H1 (cell line): ENCODE data around the gene PPP1R13B. TPM values are rescaled to one million over a fixed set of nuclear protein-coding genes. Genes with fewer than 3 reads are reported as not detected.

ENCODE experiments used
- CTCF ChIA-PET: fragments of 300-600 bp; sonication (Branson Sonifier 250); formaldehyde crosslinking; loops from one replicate; lab custom pipeline; 2021; ENCODE audit not compliant: partially characterized antibody; lab: Charles Lee
- POLR2A ChIA-PET: fragments of 300-600 bp; sonication (Branson Sonifier 250); formaldehyde crosslinking; loops from one replicate; lab custom pipeline; 2021; ENCODE audit warnings: inconsistent platforms; ENCODE audit not compliant: partially characterized antibody; lab: Charles Lee
- DNase-seq, 2 experiments: peaks; one replicate each; pipeline versions ENCODE4 v3.0.0 to v3.0.0-alpha.2; 2010 to 2022; ENCODE audit warnings: low spot score in 2 of 2, low read depth in 1 of 2, mixed read lengths in 1 of 2
- FAIRE-seq: peaks from 2 replicates; lab custom pipeline; 2011; peaks lifted over from hg19 to GRCh38; lab: Jason Lieb, UNC
- H2AFZ ChIP-seq: 2 replicates; pipeline ENCODE4 v1.8.1; 2012; ENCODE audit warnings: low read length, inconsistent platforms
- H2AK5ac ChIP-seq: 2 replicates; pipeline ENCODE4 v1.6.1; 2013; ENCODE audit warnings: low read depth, low read length
- H2BK120ac ChIP-seq: replicated peaks from 2 replicates; pipeline ENCODE3; 2013; ENCODE audit warnings: low read depth, low read length, inconsistent platforms
- H2BK12ac ChIP-seq: 2 replicates; pipeline ENCODE4 v1.6.1; 2013; ENCODE audit warnings: low read depth, low read length
- H2BK15ac ChIP-seq: 2 replicates; pipeline ENCODE4 v1.6.1; 2013; ENCODE audit warnings: low read length
- H2BK20ac ChIP-seq: 2 replicates; pipeline ENCODE4 v1.6.1; 2013; ENCODE audit warnings: low read length
- H2BK5ac ChIP-seq: 2 replicates; pipeline ENCODE4 v1.6.1; 2013; ENCODE audit warnings: low read depth, low read length
- H3K14ac ChIP-seq: 2 replicates; pipeline ENCODE4 v1.6.1; 2013; ENCODE audit warnings: inconsistent platforms; ENCODE audit not compliant: insufficient read length
- H3K18ac ChIP-seq: 2 replicates; pipeline ENCODE4 v1.6.1; 2013; ENCODE audit warnings: low read length; ENCODE audit errors: extremely low read depth
- H3K23ac ChIP-seq: 2 replicates; pipeline ENCODE4 v1.6.1; 2013; ENCODE audit warnings: inconsistent platforms; ENCODE audit not compliant: insufficient read length
- H3K23me2 ChIP-seq: 2 replicates; pipeline ENCODE4 v1.6.1; 2013; ENCODE audit warnings: low read depth, low read length
- H3K27ac ChIP-seq: 2 replicates; pipeline ENCODE4 v1.6.1; 2011; ENCODE audit warnings: low read depth, low read length, inconsistent platforms
- H3K27me3 ChIP-seq, 4 experiments: replicated peaks in 1 of 4; 1 replicate in 1 of 4; 2 replicates in 3 of 4; pipeline versions ENCODE4 v1.6.1 to v1.8.1; 2011 to 2013; ENCODE audit warnings: low read length in 3 of 4, mild to moderate bottlenecking in 3 of 4, inconsistent platforms in 2 of 4, mixed read lengths in 2 of 4, moderate library complexity in 1 of 4; ENCODE audit not compliant: control insufficient read depth in 3 of 4, insufficient read depth in 3 of 4; ENCODE audit errors: extremely low read depth in 1 of 4
- H3K36me3 ChIP-seq, 4 experiments: 2 replicates each; pipeline versions ENCODE4 v1.6.1 to v1.8.1; 2011 to 2013; ENCODE audit warnings: mild to moderate bottlenecking in 4 of 4, low read length in 3 of 4, moderate library complexity in 2 of 4, control low read depth in 1 of 4, inconsistent platforms in 1 of 4; ENCODE audit not compliant: insufficient read depth in 4 of 4, control insufficient read depth in 2 of 4
- H3K4ac ChIP-seq: replicated peaks from 2 replicates; pipeline ENCODE3; 2013; ENCODE audit warnings: low read length, low read depth, mixed read lengths, inconsistent platforms; ENCODE audit not compliant: insufficient read length
- H3K4me1 ChIP-seq, 4 experiments: replicated peaks in 1 of 4; 1 replicate in 1 of 4; 2 replicates in 3 of 4; pipeline versions ENCODE4 v1.6.1 to v1.8.1; 2011 to 2013; ENCODE audit warnings: low read length in 3 of 4, inconsistent platforms in 2 of 4, mixed read lengths in 1 of 4; ENCODE audit not compliant: insufficient read depth in 4 of 4, control insufficient read depth in 3 of 4
- H3K4me2 ChIP-seq, 2 experiments: 2 replicates each; pipeline versions ENCODE4 v1.6.1 to v1.8.1; 2011 to 2013; ENCODE audit warnings: low read depth in 2 of 2, low read length in 2 of 2, control low read depth in 1 of 2, inconsistent platforms in 1 of 2, mild to moderate bottlenecking in 1 of 2; ENCODE audit not compliant: insufficient read depth in 1 of 2
- H3K4me3 ChIP-seq, 4 experiments: fragments of 200-600, 300-600 bp in 1 of 4; sonication (generic), shearing (Covaris generic), sonication (Bioruptor Twin) in 1 of 4; 2 replicates each; pipeline versions ENCODE4 v1.5.1 to v1.8.1; 2011 to 2016; ENCODE audit warnings: low read length in 4 of 4, low read depth in 3 of 4, control low read depth in 2 of 4, inconsistent platforms in 2 of 4, mild to moderate bottlenecking in 2 of 4, mixed read lengths in 1 of 4, moderate library complexity in 1 of 4; ENCODE audit not compliant: insufficient read depth in 2 of 4; ENCODE audit errors: extremely low read depth in 1 of 4
- H3K56ac ChIP-seq: replicated peaks from 2 replicates; pipeline ENCODE3; 2013; ENCODE audit warnings: low read depth, mild to moderate bottlenecking, mixed read lengths, low read length, inconsistent platforms; ENCODE audit not compliant: insufficient read length
- H3K79me1 ChIP-seq: 2 replicates; pipeline ENCODE4 v1.6.1; 2013; ENCODE audit warnings: low read depth, low read length, control low read depth
- H3K79me2 ChIP-seq, 2 experiments: 2 replicates each; pipeline versions ENCODE4 v1.6.1 to v1.8.1; 2012 to 2013; ENCODE audit warnings: low read length in 2 of 2, mild to moderate bottlenecking in 2 of 2, inconsistent platforms in 1 of 2; ENCODE audit not compliant: insufficient read depth in 2 of 2, control insufficient read depth in 1 of 2
- H3K9ac ChIP-seq, 4 experiments: replicated peaks in 1 of 4; 1 replicate in 1 of 4; 2 replicates in 3 of 4; pipeline versions ENCODE4 v1.6.1 to v1.8.1; 2011 to 2013; ENCODE audit warnings: low read depth in 3 of 4, low read length in 3 of 4, control low read depth in 2 of 4, mild to moderate bottlenecking in 2 of 4, moderate library complexity in 2 of 4, inconsistent platforms in 1 of 4; ENCODE audit errors: extremely low read depth in 1 of 4
- H3K9me3 ChIP-seq, 2 experiments: 2 replicates each; pipeline versions ENCODE4 v1.6.1 to v1.8.1; 2012 to 2013; ENCODE audit warnings: mild to moderate bottlenecking in 2 of 2, moderate library complexity in 2 of 2, control low read depth in 1 of 2, inconsistent platforms in 1 of 2, low read depth in 1 of 2, low read length in 1 of 2, mixed read lengths in 1 of 2; ENCODE audit not compliant: insufficient read depth in 2 of 2
- H4K20me1 ChIP-seq, 2 experiments: replicated peaks in 1 of 2; 2 replicates each; pipeline versions ENCODE3 to v1.8.1; 2011 to 2013; ENCODE audit warnings: inconsistent platforms in 2 of 2, low read length in 2 of 2, mild to moderate bottlenecking in 1 of 2; ENCODE audit not compliant: insufficient read depth in 2 of 2, control insufficient read depth in 1 of 2
- H4K5ac ChIP-seq: 2 replicates; pipeline ENCODE4 v1.6.1; 2013; ENCODE audit warnings: low read length, low read depth, mixed read lengths, inconsistent platforms; ENCODE audit not compliant: insufficient read length
- H4K8ac ChIP-seq: 2 replicates; pipeline ENCODE4 v1.8.0; 2013; ENCODE audit warnings: mild to moderate bottlenecking, moderate library complexity, low read length, inconsistent platforms; ENCODE audit not compliant: insufficient read depth; ENCODE audit errors: extremely low read depth
- H4K91ac ChIP-seq: replicated peaks from 2 replicates; pipeline ENCODE3; 2013; ENCODE audit warnings: low read length, mixed read lengths, inconsistent platforms; ENCODE audit not compliant: insufficient read length
- ATF3 ChIP-seq: IDR thresholded peaks from 2 replicates; pipeline ENCODE4 v1.6.1; 2011; ENCODE audit warnings: low read depth, mild to moderate bottlenecking, low read length; ENCODE audit not compliant: insufficient read depth
- CBX8 ChIP-seq: fragments of 300-800, 300-1000 bp; sonication (generic); IDR thresholded peaks from 2 replicates; pipeline ENCODE4 v1.7.1; 2016; ENCODE audit warnings: low read depth, low read length, borderline replicate concordance
- E2F6 ChIP-seq: IDR thresholded peaks from 2 replicates; pipeline ENCODE4 v1.6.1; 2012; ENCODE audit warnings: inconsistent platforms
- EP300 ChIP-seq, 2 experiments: IDR thresholded peaks; 1 replicate in 1 of 2; 2 replicates in 1 of 2; pipeline ENCODE4 v1.6.1; 2011 to 2012; ENCODE audit warnings: low read depth in 2 of 2, low read length in 2 of 2, mild to moderate bottlenecking in 2 of 2, borderline replicate concordance in 1 of 2, inconsistent platforms in 1 of 2, moderate library complexity in 1 of 2
- EZH2 ChIP-seq: fragments of 200-600 bp; sonication (generic); IDR thresholded peaks from 2 replicates; pipeline ENCODE4 v1.7.1; 2012; ENCODE audit warnings: low read depth, mild to moderate bottlenecking, moderate library complexity, low read length, inconsistent platforms; ENCODE audit not compliant: severe bottlenecking
- GABPA ChIP-seq: IDR thresholded peaks from 2 replicates; pipeline ENCODE4 v1.6.1; 2011; ENCODE audit warnings: mild to moderate bottlenecking, low read length, moderate library complexity, borderline replicate concordance; ENCODE audit not compliant: insufficient read depth
- JUN ChIP-seq: IDR thresholded peaks from 2 replicates; pipeline ENCODE4 v1.6.1; 2011; ENCODE audit warnings: low read depth, mild to moderate bottlenecking, improper control_type of control experiment, low read length
- KDM4A ChIP-seq: IDR thresholded peaks from one replicate; pipeline ENCODE4 v1.7.1; 2012; ENCODE audit warnings: low read depth, mild to moderate bottlenecking, moderate library complexity, low read length, inconsistent platforms; ENCODE audit not compliant: severe bottlenecking
- SIN3A ChIP-seq, 2 experiments: IDR thresholded peaks in 1 of 2; conservative IDR thresholded peaks in 1 of 2; 2 replicates each; pipeline ENCODE4 v1.6.1; 2011 to 2012; ENCODE audit warnings: low read length in 2 of 2, improper control_type of control experiment in 1 of 2, low read depth in 1 of 2, mild to moderate bottlenecking in 1 of 2
- TAF1 ChIP-seq: IDR thresholded peaks from 2 replicates; pipeline ENCODE4 v1.6.1; 2011; ENCODE audit warnings: mild to moderate bottlenecking, low read depth, low read length
- TEAD4 ChIP-seq: IDR thresholded peaks from 2 replicates; pipeline ENCODE4 v1.6.1; 2012; ENCODE audit warnings: low read depth, low read length, inconsistent platforms, mixed read lengths
- WGBS, 2 experiments: shearing (Covaris generic) in 1 of 2; methylation state at CpG; one replicate each; pipeline versions ENCODE4 v1.1.6 to v1.1.7; 2013 to 2015; ENCODE audit warnings: low lambda C conversion rate in 2 of 2, mixed read lengths in 2 of 2, inconsistent platforms in 1 of 2, low coverage in 1 of 2, missing lambda C conversion rate in 1 of 2; ENCODE audit not compliant: insufficient replicate concordance in 2 of 2, insufficient coverage in 1 of 2, insufficient read length in 1 of 2; ENCODE audit errors: extremely low coverage in 1 of 2, missing lambda C conversion rate in 1 of 2; 5-methylcytosine and 5-hydroxymethylcytosine counted together
- polyA plus RNA-seq, 7 experiments: library from polyadenylated mRNA; depleted of rRNA in 3 of 7; stranded (reverse) in 5 of 7; unstranded in 2 of 7; fragments of >200 nt in 5 of 7; fragments of 200-250 nt in 2 of 7; gene quantifications; 1 replicate in 5 of 7; 2 replicates in 1 of 7; 4 replicates in 1 of 7; pipeline versions ENCODE4 v1.2.1 to v1.2.3, GENCODE V29; 2011 to 2013; ENCODE audit warnings: missing spikeins in 2 of 7, mixed read lengths in 2 of 7
- total RNA-seq: library from RNA; stranded (reverse); fragmentation: NEBNext Ultra II Directional; extraction: Animal tissue kit (Norgen Biotek cat#: 25700); gene quantifications from 2 replicates; pipeline ENCODE4 v1.2.1, GENCODE V29; 2021

The PPP1R13B gene
- total and polyA plus RNA-seq, 2 of the 8 experiments (the other 6 are each of a cell fraction or from before 2014, with no cell fraction given): 2.6 to 8.9 TPM

DNA sequence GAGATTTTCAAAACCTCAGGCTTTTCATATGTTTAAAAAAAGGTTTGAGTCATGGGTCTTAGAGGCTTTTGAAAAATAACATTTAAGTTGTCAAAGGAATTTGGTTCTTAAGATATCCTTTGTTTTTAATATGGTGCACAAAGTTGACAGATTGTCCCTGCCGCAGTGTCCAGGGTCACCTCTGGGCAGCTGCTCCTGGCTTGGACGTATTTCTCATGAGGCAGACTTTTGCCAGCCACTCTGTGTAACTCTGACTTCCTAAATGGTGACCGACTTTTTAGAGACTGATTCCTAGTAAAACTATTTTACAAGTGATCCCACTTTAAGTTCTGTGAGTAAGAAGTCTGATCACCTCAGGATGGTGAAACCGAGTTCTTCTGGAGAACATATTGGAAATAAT lies 159.7 kb downstream of the PPP1R13B start:
- 89% methylated on average over 4 of the region's 4 CpGs; no CpG with 5 or more reads in 1 of the 2 experiments for WGBS, 2 experiments
- H3K79me2 ChIP-seq: peaks cover 0 to 3% of the 10 kb centered on the region in 2 experiments; a peak in 1 of 4 replicates
- peaks cover 12 to 58% (median 21%) of the 10 kb centered on the region in 4 experiments; a peak in 6 of 8 replicates for H3K36me3 ChIP-seq
- no peak overlapping the region for H3K27ac ChIP-seq
- H4K91ac ChIP-seq: no peak overlapping the region
- H3K56ac ChIP-seq: no peak overlapping the region
- no peak overlapping the region for H2BK15ac ChIP-seq
- no peak overlapping the region for H4K5ac ChIP-seq
- H2AFZ ChIP-seq: no peak overlapping the region
- no peak overlapping the region for H3K4ac ChIP-seq
- H3K4me1 ChIP-seq: peaks cover 0 to 3% (median 0%) of the 10 kb centered on the region in 4 experiments; a peak in 1 of 7 replicates
- H3K4me2 ChIP-seq: no peak overlapping the region
- no peak overlapping the region for H4K8ac ChIP-seq
- no peak for FAIRE-seq
- DNase-seq: no peak
- H2BK5ac ChIP-seq: no peak overlapping the region
- H3K23me2 ChIP-seq: no peaks in the 10 kb centered on the region
- H3K27me3 ChIP-seq: no peaks in the 10 kb centered on the region
- H2BK120ac ChIP-seq: no peak overlapping the region
- POLR2A ChIA-PET: interaction anchor here (0.7 kb wide), 1 partner anchor 13 kb away, joined by 3 read pairs; no protein-coding TSS in a partner anchor
- H2BK20ac ChIP-seq: no peak overlapping the region
- no peak overlapping the region for H3K4me3 ChIP-seq
- H2BK12ac ChIP-seq: no peak overlapping the region
- H3K9me3 ChIP-seq: no peaks in the 10 kb centered on the region
- H3K9ac ChIP-seq: no peak overlapping the region
- H3K23ac ChIP-seq: no peak overlapping the region
- peaks cover 8% of the 10 kb centered on the region for H3K79me1 ChIP-seq
- H3K14ac ChIP-seq: no peak overlapping the region
- no peak overlapping the region for H3K18ac ChIP-seq
- no peak overlapping the region for H2AK5ac ChIP-seq
- H4K20me1 ChIP-seq: peaks cover 10 to 17% of the 10 kb centered on the region in 2 experiments
- CTCF ChIA-PET: interaction anchor here (1.9 kb wide), 1 partner anchor 18 kb away, joined by 3 read pairs; no protein-coding TSS in a partner anchor
- no peak for TF ChIP-seq SIN3A (conservative IDR thresholded peaks at IDR 0.05 in 1 of 2, IDR thresholded peaks at IDR 0.05 in 1 of 2; ENCODE audit: low read depth in 1 of 2, low read length in 2 of 2)
- TF ChIP-seq EP300 (IDR thresholded peaks at IDR 0.05; ENCODE audit: borderline replicate concordance in 1 of 2, low read depth in 2 of 2, low read length in 2 of 2): no peak
- no peak for TF ChIP-seq E2F6
- no peak for TF ChIP-seq JUN
- no peak for TF ChIP-seq EZH2
- TF ChIP-seq TEAD4: no peak
- no peak for TF ChIP-seq ATF3
- TF ChIP-seq CBX8: no peak
- no peak for TF ChIP-seq KDM4A
- TF ChIP-seq GABPA: no peak
- no peak for TF ChIP-seq TAF1
